SK-N-SH (cell line): ENCODE data around the gene SCAMP5. TPM values are rescaled to one million over a fixed set of nuclear protein-coding genes. Genes with fewer than 3 reads are reported as not detected.

Source experiments
- CTCF ChIA-PET: fragments of 300-600, 350-600 bp; formaldehyde crosslinking; extraction: SDS; loops from one replicate; lab custom pipeline; 2021; lab: Yijun Ruan, JAX
- POLR2A ChIA-PET: fragments of 350-600 bp; sonication (Branson Sonifier 250); formaldehyde crosslinking; extraction: SDS; loops from one replicate; lab custom pipeline; 2020; ENCODE audit warnings: antibody characterized with exemption, inconsistent platforms; lab: Yijun Ruan, JAX
- DNase-seq: peaks from one replicate; pipeline ENCODE4 v3.0.0; 2012
- H2AFZ ChIP-seq: fragments of 200-600 bp; sonication (generic); 2 replicates; pipeline ENCODE4 v1.8.1; 2016; ENCODE audit warnings: antibody characterized with exemption, mild to moderate bottlenecking, low read depth
- H3F3A ChIP-seq: fragments of 200-600 bp; sonication (generic); replicated peaks from 2 replicates; pipeline ENCODE3; 2016; ENCODE audit warnings: antibody characterized with exemption, mild to moderate bottlenecking; ENCODE audit not compliant: insufficient read depth
- H3K27ac ChIP-seq, 2 experiments: fragments of 200-500 bp in 1 of 2; fragments of 200-600 bp in 1 of 2; sonication (Bioruptor generic) in 1 of 2; sonication (generic), shearing (Covaris generic) in 1 of 2; 2 replicates each; pipeline versions ENCODE4 v1.5.1 to v1.6.1; 2014 to 2016; ENCODE audit warnings: low read depth in 2 of 2, inconsistent platforms in 1 of 2, low read length in 1 of 2, mild to moderate bottlenecking in 1 of 2, mixed read lengths in 1 of 2
- H3K27me3 ChIP-seq: fragments of 200-600 bp; sonication (generic), shearing (Covaris generic); 2 replicates; pipeline ENCODE4 v1.6.1; 2016; ENCODE audit warnings: mixed run types; ENCODE audit not compliant: insufficient read depth
- H3K36me3 ChIP-seq, 2 experiments: fragments of 200-500 bp in 1 of 2; fragments of 200-600 bp in 1 of 2; sonication (Bioruptor generic) in 1 of 2; sonication (generic) in 1 of 2; replicated peaks in 1 of 2; 2 replicates each; pipeline versions ENCODE3 to v1.5.1; 2014 to 2016; ENCODE audit warnings: low read length in 1 of 2, mild to moderate bottlenecking in 1 of 2; ENCODE audit not compliant: insufficient read depth in 2 of 2, control insufficient read depth in 1 of 2
- H3K4me1 ChIP-seq, 2 experiments: fragments of 200-500 bp in 1 of 2; fragments of 200-600 bp in 1 of 2; sonication (Bioruptor generic) in 1 of 2; sonication (generic), shearing (Covaris generic) in 1 of 2; 2 replicates each; pipeline versions ENCODE4 v1.5.1 to v1.6.1; 2014 to 2016; ENCODE audit warnings: low read depth in 1 of 2, low read length in 1 of 2, mixed run types in 1 of 2; ENCODE audit not compliant: insufficient read depth in 2 of 2, control insufficient read depth in 1 of 2
- H3K4me2 ChIP-seq: fragments of 200-600 bp; sonication (generic), shearing (Covaris generic); 2 replicates; pipeline ENCODE4 v1.6.1; 2017; ENCODE audit warnings: mixed run types
- H3K4me3 ChIP-seq, 2 experiments: fragments of 200-500 bp in 1 of 2; fragments of 200-600 bp in 1 of 2; sonication (Bioruptor generic) in 1 of 2; sonication (generic), shearing (Covaris generic) in 1 of 2; 2 replicates each; pipeline versions ENCODE4 v1.5.1 to v1.8.1; 2014 to 2016; ENCODE audit warnings: low read depth in 2 of 2, inconsistent platforms in 1 of 2, low read length in 1 of 2, mild to moderate bottlenecking in 1 of 2, mixed read lengths in 1 of 2, moderate library complexity in 1 of 2
- H3K79me2 ChIP-seq: fragments of 200-600 bp; sonication (generic); 2 replicates; pipeline ENCODE4 v1.8.1; 2017; ENCODE audit warnings: mild to moderate bottlenecking; ENCODE audit not compliant: insufficient read depth
- H3K9ac ChIP-seq: fragments of 200-600 bp; sonication (generic); 2 replicates; pipeline ENCODE4 v1.6.1; 2017; ENCODE audit warnings: mixed run types
- H3K9me2 ChIP-seq: fragments of 200-600 bp; sonication (generic); 2 replicates; pipeline ENCODE4 v1.6.1; 2017; ENCODE audit warnings: mixed run types
- H3K9me3 ChIP-seq: fragments of 200-600 bp; sonication (generic); 2 replicates; pipeline ENCODE4 v1.6.1; 2017; ENCODE audit warnings: mixed run types, mild to moderate bottlenecking, moderate library complexity
- H4K20me1 ChIP-seq: fragments of 200-600 bp; sonication (generic); 2 replicates; pipeline ENCODE4 v1.6.1; 2017; ENCODE audit warnings: mild to moderate bottlenecking, mixed run types; ENCODE audit not compliant: insufficient read depth
- CTCF ChIP-seq: fragments of 200-600 bp; sonication (generic); IDR thresholded peaks from 2 replicates; pipeline ENCODE4 v1.6.1; 2017; ENCODE audit warnings: antibody characterized with exemption, mild to moderate bottlenecking, moderate library complexity
- EZH2phosphoT487 ChIP-seq: fragments of 200-600 bp; sonication (generic); IDR thresholded peaks from 2 replicates; pipeline ENCODE4 v1.6.1; 2017; ENCODE audit warnings: low read depth, mixed run types, mild to moderate bottlenecking, antibody characterized with exemption, moderate library complexity, borderline replicate concordance
- FOXJ3 ChIP-seq: sonication (generic); formaldehyde crosslinking; IDR thresholded peaks from 2 replicates; pipeline ENCODE4 v1.5.1; 2020; ENCODE audit warnings: mild to moderate bottlenecking, missing genetic modification reagents
- FOXM1 ChIP-seq: IDR thresholded peaks from 2 replicates; pipeline ENCODE4 v1.4.0; 2012; ENCODE audit warnings: low read depth, mild to moderate bottlenecking
- GATA2 ChIP-seq: sonication (generic); formaldehyde crosslinking; IDR thresholded peaks from 2 replicates; pipeline ENCODE4 v1.5.0; 2020; ENCODE audit warnings: mild to moderate bottlenecking, missing genetic modification reagents
- JUND ChIP-seq: IDR thresholded peaks from 2 replicates; pipeline ENCODE4 v1.4.0; 2012
- MAX ChIP-seq: IDR thresholded peaks from 2 replicates; pipeline ENCODE4 v1.4.0; 2012; ENCODE audit warnings: low read depth
- MEF2A ChIP-seq: IDR thresholded peaks from 2 replicates; pipeline ENCODE4 v1.4.0; 2012; ENCODE audit warnings: low read depth, borderline replicate concordance
- NFIC ChIP-seq: IDR thresholded peaks from 2 replicates; pipeline ENCODE4 v1.4.0; 2012; ENCODE audit warnings: borderline replicate concordance
- POLR2AphosphoS5 ChIP-seq: IDR thresholded peaks from 2 replicates; pipeline ENCODE4 v1.6.1; 2012; ENCODE audit warnings: low read depth, low read length
- REST ChIP-seq: IDR thresholded peaks from 2 replicates; pipeline ENCODE4 v1.6.1; 2012; ENCODE audit warnings: mild to moderate bottlenecking, low read depth, low read length, moderate library complexity
- RFX5 ChIP-seq: IDR thresholded peaks from 2 replicates; pipeline ENCODE4 v1.6.1; 2012; ENCODE audit warnings: mild to moderate bottlenecking, improper control_type of control experiment, low read length
- TAF1 ChIP-seq: IDR thresholded peaks from 2 replicates; pipeline ENCODE4 v1.6.1; 2012; ENCODE audit warnings: low read depth, mild to moderate bottlenecking, low read length, moderate library complexity, borderline replicate concordance
- TCF12 ChIP-seq: IDR thresholded peaks from 2 replicates; pipeline ENCODE4 v1.4.0; 2012
- YY1 ChIP-seq: IDR thresholded peaks from 2 replicates; pipeline ENCODE4 v1.4.0; 2012; ENCODE audit warnings: low read depth, mild to moderate bottlenecking
- WGBS: methylation state at CpG from one replicate; pipeline ENCODE4 v1.1.6; 2017; ENCODE audit warnings: low lambda C conversion rate; 5-methylcytosine and 5-hydroxymethylcytosine counted together
- polyA plus RNA-seq, 3 experiments: library from polyadenylated mRNA; depleted of rRNA; stranded (reverse); fragments of >200 nt; gene quantifications; 2 replicates each; pipeline ENCODE4 v1.2.3, GENCODE V29; 2012
- TF ChIP-seq, protein P1 (sequence below): IDR thresholded peaks from 2 replicates; pipeline ENCODE4; 2012

SCAMP5 gene
- polyA plus RNA-seq, 1 of the 3 experiments (the other 2 are of a cell fraction): 27.9 TPM

DNA sequence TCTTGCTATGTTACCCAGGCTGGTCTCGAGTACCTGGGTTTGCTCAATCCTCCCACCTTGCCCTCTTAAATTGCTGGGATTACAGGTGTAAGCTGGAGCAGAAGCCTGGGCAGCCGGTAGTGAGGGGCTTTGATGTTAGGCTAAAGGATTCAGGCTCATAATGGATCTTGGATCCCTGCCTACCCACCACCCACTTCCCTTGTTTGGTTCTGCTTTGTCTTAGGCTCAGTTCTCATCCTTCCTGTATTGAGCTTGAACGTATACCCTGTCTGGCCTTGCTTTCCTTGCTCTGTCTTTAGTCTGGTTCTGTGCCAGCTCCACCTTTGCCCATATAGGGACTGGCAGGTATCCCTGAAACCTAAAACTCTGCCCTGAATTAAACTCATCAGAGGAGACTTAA lies 29.7 kb downstream of the SCAMP5 start (continued):
- no peak for TF ChIP-seq CTCF
- TF ChIP-seq FOXJ3: no peak
- TF ChIP-seq NFIC: no peak
- TF ChIP-seq TCF12: no peak
- no peak for TF ChIP-seq FOXM1
- no peak for TF ChIP-seq EZH2phosphoT487
- TF ChIP-seq YY1: no peak
- TF ChIP-seq TAF1: no peak

GRCh38 chr15:75025548-75026260 lies 30.3 kb downstream of the SCAMP5 start:
- 93% methylated on average over 4 of the region's 5 CpGs for WGBS
- H3K9me2 ChIP-seq: no peaks in the 10 kb centered on the region
- no peak overlapping the region for H3K27ac ChIP-seq
- H2AFZ ChIP-seq: no peak overlapping the region
- H3K4me2 ChIP-seq: no peak overlapping the region
- DNase-seq: no peak
- no peaks in the 10 kb centered on the region for H3K27me3 ChIP-seq
- no peak for TF ChIP-seq RFX5
- no peak for TF ChIP-seq TCF12
- TF ChIP-seq GATA2 (CRISPR knock-in tag): no peak
- no peak for TF ChIP-seq JUND
- TF ChIP-seq, protein P1, sequence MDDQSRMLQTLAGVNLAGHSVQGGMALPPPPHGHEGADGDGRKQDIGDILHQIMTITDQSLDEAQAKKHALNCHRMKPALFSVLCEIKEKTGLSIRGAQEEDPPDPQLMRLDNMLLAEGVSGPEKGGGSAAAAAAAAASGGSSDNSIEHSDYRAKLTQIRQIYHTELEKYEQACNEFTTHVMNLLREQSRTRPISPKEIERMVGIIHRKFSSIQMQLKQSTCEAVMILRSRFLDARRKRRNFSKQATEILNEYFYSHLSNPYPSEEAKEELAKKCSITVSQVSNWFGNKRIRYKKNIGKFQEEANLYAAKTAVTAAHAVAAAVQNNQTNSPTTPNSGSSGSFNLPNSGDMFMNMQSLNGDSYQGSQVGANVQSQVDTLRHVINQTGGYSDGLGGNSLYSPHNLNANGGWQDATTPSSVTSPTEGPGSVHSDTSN: no peak
- H3F3A ChIP-seq: no peaks in the 10 kb centered on the region
- H3K4me1 ChIP-seq: peaks cover 10 to 12% of the 10 kb centered on the region in 2 experiments; a peak in 2 of 4 replicates
- peaks cover 15% of the 10 kb centered on the region for H3K79me2 ChIP-seq
- H4K20me1 ChIP-seq: no peaks in the 10 kb centered on the region
- no peak overlapping the region for H3K4me3 ChIP-seq
- H3K9me3 ChIP-seq: no peaks in the 10 kb centered on the region
- H3K9ac ChIP-seq: no peak overlapping the region
- ChIA-PET POLR2A (interaction anchor here (1.5 to 1.6 kb wide), 2 partner anchors 30 to 178 kb away, joined by 3 to 9 read pairs; partner anchors contain the start of gene SCAMP5), CTCF (interaction anchor here (1.1 to 10.3 kb wide), 3 partner anchors 176 to 191 kb away, joined by 3 to 238 read pairs (median 7); partner anchors contain the start of gene C15orf39)
- no peaks in the 10 kb centered on the region for H3K36me3 ChIP-seq

DNA sequence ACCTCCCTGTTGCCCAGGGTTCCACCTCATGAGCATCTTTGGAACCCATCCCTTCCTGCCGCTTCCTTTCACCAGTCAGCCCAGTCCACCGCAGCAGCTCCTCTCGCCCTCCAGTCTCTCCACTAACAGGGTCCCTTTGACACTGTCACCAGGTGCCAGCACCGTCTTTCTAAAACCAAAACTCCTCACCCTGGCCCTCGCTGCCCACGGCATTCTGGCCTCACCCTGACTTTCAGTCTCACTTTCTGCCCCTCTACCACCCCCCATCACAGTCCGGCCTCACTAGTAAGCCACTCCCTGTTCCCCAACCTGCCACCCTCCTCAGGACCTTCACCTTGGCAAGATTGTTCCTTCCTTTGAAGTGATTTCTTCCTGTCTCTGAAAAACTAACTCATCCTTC lies 32.2 kb downstream of the SCAMP5 start:
- Histone ChIP-seq H3K9me2 (no peaks in the 10 kb centered on the region), H3K9ac (no peak overlapping the region), H3K4me2 (no peak overlapping the region), H4K20me1 (no peaks in the 10 kb centered on the region), H2AFZ (no peak overlapping the region), H3K4me3 (no peak overlapping the region), H3K79me2 (peaks cover 15% of the 10 kb centered on the region), H3K27me3 (no peaks in the 10 kb centered on the region), H3K9me3 (no peaks in the 10 kb centered on the region), H3F3A (no peaks in the 10 kb centered on the region), H3K36me3 (no peaks in the 10 kb centered on the region), H3K4me1 (peaks cover 10 to 12% of the 10 kb centered on the region in 2 experiments; a peak in 3 of 4 replicates), H3K27ac (no peak overlapping the region)
- CTCF ChIA-PET: interaction anchor here (1.2 to 10.3 kb wide), 3 partner anchors 31 to 179 kb away, joined by 5 to 238 read pairs (median 34); partner anchors contain the start of gene C15orf39
- POLR2A ChIA-PET: no interaction called here
- no peak for DNase-seq
- TF ChIP-seq, protein P1: no peak
- TF ChIP-seq TAF1 (no peak), RFX5 (no peak), MAX (no peak), TCF12 (no peak), POLR2AphosphoS5 (no peak), REST (no peak), MEF2A (no peak)
- 85% methylated on average over 7 of the region's 7 CpGs for WGBS
